Measurements from ENCODE around the gene AKR1B15.
"Not testable (repeated sequence)": the region's sequence is repeated elsewhere in the genome, so short reads cannot be mapped to it uniquely, and the experiment has no call there.

Gene AKR1B15

GRCh38 chr7:134515569-134516468 lies 33.1 kb upstream of the AKR1B15 start:
- Histone ChIP-seq H3K27ac (ENCODE audit: low read depth, low read length) (no peak overlapping the region), H3K4me1 (ENCODE audit: control insufficient read depth, insufficient read depth, low read length) (no peaks in the 10 kb centered on the region)

GRCh38 chr7:134520130-134520529 lies 28.8 kb upstream of the AKR1B15 start:
- Histone ChIP-seq H3K27me3 (ENCODE audit: control insufficient read depth, insufficient read depth, low read length) (no peaks in the 10 kb centered on the region), H3K9ac (ENCODE audit: low read length) (no peak overlapping the region), H3K36me3 (ENCODE audit: control insufficient read depth, insufficient read depth, low read length) (no peaks in the 10 kb centered on the region), H3K27ac (ENCODE audit: low read depth, low read length) (no peak overlapping the region), H3K4me1 (ENCODE audit: control insufficient read depth, insufficient read depth, low read length) (no peaks in the 10 kb centered on the region), H3K4me3 (ENCODE audit: low read length) (no peak overlapping the region)

More at GRCh38 chr7:134515569-134516468, 33.1 kb upstream of the AKR1B15 start:
- H3K4me3 ChIP-seq (ENCODE audit: low read length): no peak overlapping the region
- H3K36me3 ChIP-seq (ENCODE audit: control insufficient read depth, insufficient read depth, low read length): no peaks in the 10 kb centered on the region
- no peak overlapping the region for H3K9ac ChIP-seq (ENCODE audit: low read length)
- H3K27me3 ChIP-seq (ENCODE audit: control insufficient read depth, insufficient read depth, low read length): no peaks in the 10 kb centered on the region

GRCh38 chr7:134522601-134523000 lies 26.3 kb upstream of the AKR1B15 start:
- no peaks in the 10 kb centered on the region for H3K36me3 ChIP-seq (ENCODE audit: control insufficient read depth, insufficient read depth, low read length)
- H3K4me3 ChIP-seq (ENCODE audit: low read length): no peak overlapping the region
- H3K4me1 ChIP-seq (ENCODE audit: control insufficient read depth, insufficient read depth, low read length): no peaks in the 10 kb centered on the region
- no peaks in the 10 kb centered on the region for H3K27me3 ChIP-seq (ENCODE audit: control insufficient read depth, insufficient read depth, low read length)
- no peak overlapping the region for H3K27ac ChIP-seq (ENCODE audit: low read depth, low read length)
- H3K9ac ChIP-seq (ENCODE audit: low read length): no peak overlapping the region

GRCh38 chr7:134525449-134525848 lies 23.5 kb upstream of the AKR1B15 start:
- not testable (repeated sequence) for H3K27ac ChIP-seq (ENCODE audit: low read depth, low read length); H3K4me1 ChIP-seq (ENCODE audit: control insufficient read depth, insufficient read depth, low read length); H3K9ac ChIP-seq (ENCODE audit: low read length); H3K36me3 ChIP-seq (ENCODE audit: control insufficient read depth, insufficient read depth, low read length); H3K27me3 ChIP-seq (ENCODE audit: control insufficient read depth, insufficient read depth, low read length); H3K4me3 ChIP-seq (ENCODE audit: low read length)

GRCh38 chr7:134526552-134527248 lies 22.2 kb upstream of the AKR1B15 start:
- H3K27ac ChIP-seq (ENCODE audit: low read depth, low read length); H3K4me1 ChIP-seq (ENCODE audit: control insufficient read depth, insufficient read depth, low read length); H3K9ac ChIP-seq (ENCODE audit: low read length); H3K27me3 ChIP-seq (ENCODE audit: control insufficient read depth, insufficient read depth, low read length); H3K4me3 ChIP-seq (ENCODE audit: low read length); H3K36me3 ChIP-seq (ENCODE audit: control insufficient read depth, insufficient read depth, low read length): not testable (repeated sequence)

- H3K4me3 ChIP-seq (ENCODE audit: low read length): peak overlapping the region; percentile 35
- no peaks in the 10 kb centered on the region for H3K4me1 ChIP-seq (ENCODE audit: control insufficient read depth, insufficient read depth, low read length)
- no peaks in the 10 kb centered on the region for H3K36me3 ChIP-seq (ENCODE audit: control insufficient read depth, insufficient read depth, low read length)
- no peaks in the 10 kb centered on the region for H3K27me3 ChIP-seq (ENCODE audit: control insufficient read depth, insufficient read depth, low read length)
- H3K27ac ChIP-seq (ENCODE audit: low read depth, low read length): no peak overlapping the region
- no peak overlapping the region for H3K9ac ChIP-seq (ENCODE audit: low read length)
These were observed 20.9 kb upstream of the AKR1B15 start for GRCh38 chr7:134527979-134528371.

- Histone ChIP-seq H3K36me3 (ENCODE audit: control insufficient read depth, insufficient read depth, low read length) (no peaks in the 10 kb centered on the region), H3K27ac (ENCODE audit: low read depth, low read length) (no peak overlapping the region), H3K4me3 (ENCODE audit: low read length) (peak overlapping the region; percentile 42), H3K9ac (ENCODE audit: low read length) (no peak overlapping the region), H3K4me1 (ENCODE audit: control insufficient read depth, insufficient read depth, low read length) (no peaks in the 10 kb centered on the region), H3K27me3 (ENCODE audit: control insufficient read depth, insufficient read depth, low read length) (no peaks in the 10 kb centered on the region)
These were observed 20.2 kb upstream of the AKR1B15 start for GRCh38 chr7:134528749-134529148.

GRCh38 chr7:134530460-134530859 lies 18.4 kb upstream of the AKR1B15 start:
- Histone ChIP-seq H3K4me3 (ENCODE audit: low read length) (no peak overlapping the region), H3K27me3 (ENCODE audit: control insufficient read depth, insufficient read depth, low read length) (no peaks in the 10 kb centered on the region), H3K36me3 (ENCODE audit: control insufficient read depth, insufficient read depth, low read length) (no peaks in the 10 kb centered on the region), H3K4me1 (ENCODE audit: control insufficient read depth, insufficient read depth, low read length) (no peaks in the 10 kb centered on the region), H3K27ac (ENCODE audit: low read depth, low read length) (no peak overlapping the region), H3K9ac (ENCODE audit: low read length) (no peak overlapping the region)

GRCh38 chr7:134532180-134532953 lies 16.5 kb upstream of the AKR1B15 start:
- no peaks in the 10 kb centered on the region for H3K4me1 ChIP-seq (ENCODE audit: control insufficient read depth, insufficient read depth, low read length)

GRCh38 chr7:134532954-134533218 lies 16.0 kb upstream of the AKR1B15 start:
- Histone ChIP-seq H3K4me3 (ENCODE audit: low read length) (no peak overlapping the region), H3K9ac (ENCODE audit: low read length) (no peak overlapping the region), H3K27ac (ENCODE audit: low read depth, low read length) (no peak overlapping the region), H3K27me3 (ENCODE audit: control insufficient read depth, insufficient read depth, low read length) (no peaks in the 10 kb centered on the region), H3K4me1 (ENCODE audit: control insufficient read depth, insufficient read depth, low read length) (no peaks in the 10 kb centered on the region), H3K36me3 (ENCODE audit: control insufficient read depth, insufficient read depth, low read length) (no peaks in the 10 kb centered on the region)

More at GRCh38 chr7:134532180-134532953, 16.5 kb upstream of the AKR1B15 start:
- H3K36me3 ChIP-seq (ENCODE audit: control insufficient read depth, insufficient read depth, low read length): no peaks in the 10 kb centered on the region
- H3K4me3 ChIP-seq (ENCODE audit: low read length): no peak overlapping the region
- no peak overlapping the region for H3K9ac ChIP-seq (ENCODE audit: low read length)
- no peak overlapping the region for H3K27ac ChIP-seq (ENCODE audit: low read depth, low read length)
- no peaks in the 10 kb centered on the region for H3K27me3 ChIP-seq (ENCODE audit: control insufficient read depth, insufficient read depth, low read length)

- Histone ChIP-seq H3K27ac (ENCODE audit: low read depth, low read length) (no peak overlapping the region), H3K27me3 (ENCODE audit: control insufficient read depth, insufficient read depth, low read length) (no peaks in the 10 kb centered on the region), H3K4me3 (ENCODE audit: low read length) (no peak overlapping the region), H3K36me3 (ENCODE audit: control insufficient read depth, insufficient read depth, low read length) (no peaks in the 10 kb centered on the region), H3K4me1 (ENCODE audit: control insufficient read depth, insufficient read depth, low read length) (no peaks in the 10 kb centered on the region), H3K9ac (ENCODE audit: low read length) (no peak overlapping the region)
These were observed 15.6 kb upstream of the AKR1B15 start for GRCh38 chr7:134533288-134533771.

GRCh38 chr7:134534633-134535032 lies 14.3 kb upstream of the AKR1B15 start:
- Histone ChIP-seq H3K4me3 (ENCODE audit: low read length) (no peak overlapping the region), H3K27ac (ENCODE audit: low read depth, low read length) (no peak overlapping the region), H3K36me3 (ENCODE audit: control insufficient read depth, insufficient read depth, low read length) (no peaks in the 10 kb centered on the region), H3K9ac (ENCODE audit: low read length) (no peak overlapping the region), H3K4me1 (ENCODE audit: control insufficient read depth, insufficient read depth, low read length) (no peaks in the 10 kb centered on the region), H3K27me3 (ENCODE audit: control insufficient read depth, insufficient read depth, low read length) (no peaks in the 10 kb centered on the region)
